A673 (cell line): Measurements from ENCODE around the gene SHANK3.

Experiments used
- EZH2 ChIP-seq: fragments of 200-600 bp; sonication (generic); IDR thresholded peaks from 2 replicates; pipeline ENCODE4 v1.6.1; 2017; ENCODE audit warnings: borderline replicate concordance, low read depth, mild to moderate bottlenecking, mixed read lengths, antibody characterized with exemption, low read length; ENCODE audit not compliant: poor library complexity, severe bottlenecking
- TF ChIP-seq, protein P1 (sequence below): fragments of 300-800, 200-600 bp; sonication (generic); conservative IDR thresholded peaks from 2 replicates; pipeline ENCODE4 v1.5.1; 2017; ENCODE audit warnings: low read depth, mild to moderate bottlenecking, antibody characterized with exemption, low read length, moderate library complexity, mixed read lengths

DNA sequence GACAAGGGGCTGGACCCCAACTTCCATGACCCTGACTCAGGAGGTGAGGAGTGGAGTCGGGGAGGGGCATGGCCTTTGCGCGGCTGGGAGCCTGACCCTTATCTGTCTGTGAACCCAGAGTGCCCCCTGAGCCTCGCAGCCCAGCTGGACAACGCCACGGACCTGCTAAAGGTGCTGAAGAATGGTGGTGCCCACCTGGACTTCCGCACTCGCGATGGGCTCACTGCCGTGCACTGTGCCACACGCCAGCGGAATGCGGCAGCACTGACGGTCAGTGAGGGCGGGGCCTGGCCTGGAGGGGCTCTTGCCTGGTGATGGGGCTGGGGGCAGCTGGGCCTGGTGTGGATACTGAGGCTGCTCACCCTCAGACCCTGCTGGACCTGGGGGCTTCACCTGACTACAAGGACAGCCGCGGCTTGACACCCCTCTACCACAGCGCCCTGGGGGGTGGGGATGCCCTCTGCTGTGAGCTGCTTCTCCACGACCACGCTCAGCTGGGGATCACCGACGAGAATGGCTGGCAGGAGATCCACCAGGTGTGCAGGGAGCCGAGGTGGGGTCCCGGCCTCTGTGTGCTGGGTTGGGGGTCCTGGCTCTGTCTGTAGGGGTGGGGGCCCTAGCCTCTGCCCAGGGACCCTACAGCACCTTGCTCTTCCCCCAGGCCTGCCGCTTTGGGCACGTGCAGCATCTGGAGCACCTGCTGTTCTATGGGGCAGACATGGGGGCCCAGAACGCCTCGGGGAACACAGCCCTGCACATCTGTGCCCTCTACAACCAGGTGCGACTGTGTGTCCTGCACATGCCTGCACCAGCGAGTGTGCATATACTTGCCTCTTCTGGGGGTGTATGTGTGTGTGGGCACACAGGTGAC, 6.3 kb downstream of the SHANK3 start:
- TF ChIP-seq, protein P1, sequence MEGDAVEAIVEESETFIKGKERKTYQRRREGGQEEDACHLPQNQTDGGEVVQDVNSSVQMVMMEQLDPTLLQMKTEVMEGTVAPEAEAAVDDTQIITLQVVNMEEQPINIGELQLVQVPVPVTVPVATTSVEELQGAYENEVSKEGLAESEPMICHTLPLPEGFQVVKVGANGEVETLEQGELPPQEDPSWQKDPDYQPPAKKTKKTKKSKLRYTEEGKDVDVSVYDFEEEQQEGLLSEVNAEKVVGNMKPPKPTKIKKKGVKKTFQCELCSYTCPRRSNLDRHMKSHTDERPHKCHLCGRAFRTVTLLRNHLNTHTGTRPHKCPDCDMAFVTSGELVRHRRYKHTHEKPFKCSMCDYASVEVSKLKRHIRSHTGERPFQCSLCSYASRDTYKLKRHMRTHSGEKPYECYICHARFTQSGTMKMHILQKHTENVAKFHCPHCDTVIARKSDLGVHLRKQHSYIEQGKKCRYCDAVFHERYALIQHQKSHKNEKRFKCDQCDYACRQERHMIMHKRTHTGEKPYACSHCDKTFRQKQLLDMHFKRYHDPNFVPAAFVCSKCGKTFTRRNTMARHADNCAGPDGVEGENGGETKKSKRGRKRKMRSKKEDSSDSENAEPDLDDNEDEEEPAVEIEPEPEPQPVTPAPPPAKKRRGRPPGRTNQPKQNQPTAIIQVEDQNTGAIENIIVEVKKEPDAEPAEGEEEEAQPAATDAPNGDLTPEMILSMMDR = no peak
- no peak for TF ChIP-seq EZH2
